GM12878 (cell line): ENCODE measurements around the gene C1orf210. TPM values are rescaled to one million over a fixed set of nuclear protein-coding genes. Genes with fewer than 3 reads are reported as not detected.

Source experiments
- ATAC-seq: fragments of 200-7000 bp; cut with Tn5 transposase; 3 replicates; pipeline ENCODE4 v1.9.1; 2020; ENCODE audit warnings: mild to moderate bottlenecking, moderate library complexity
- BruUV-seq: library from RNA; stranded (reverse); fragments of 400-500 nt; replicated peaks from 2 replicates; lab custom pipeline; 2021; lab: Mats Ljungman, UMichigan
- CTCF ChIA-PET: fragments of 300-600 bp; sonication (Branson Sonifier 250); formaldehyde crosslinking; extraction: SDS; loops from one replicate; lab custom pipeline; 2021; ENCODE audit warnings: inconsistent platforms; lab: Yijun Ruan, JAX
- POLR2A ChIA-PET: fragments of 350-600 bp; formaldehyde crosslinking; extraction: SDS; loops from one replicate; lab custom pipeline; 2021; ENCODE audit warnings: inconsistent platforms; lab: Charles Lee
- RAD21 ChIA-PET: fragments of 300-600 bp; sonication (Branson Sonifier 250); formaldehyde crosslinking; loops from one replicate; lab custom pipeline; 2023; ENCODE audit warnings: antibody characterized with exemption; ENCODE audit not compliant: unreplicated experiment; lab: Charles Lee
- SMC1A ChIA-PET: fragments of 300-600 bp; sonication (Branson Sonifier 250); formaldehyde crosslinking; loops from one replicate; lab custom pipeline; 2023; ENCODE audit not compliant: unreplicated experiment, uncharacterized antibody; lab: Charles Lee
- DNase-seq: peaks from one replicate; pipeline ENCODE4 v3.0.0-alpha.2; 2011; ENCODE audit warnings: low read depth, low spot score
- FAIRE-seq: peaks from 3 replicates; lab custom pipeline; 2011; peaks lifted over from hg19 to GRCh38; lab: Jason Lieb, UNC
- H2AFZ ChIP-seq: 2 replicates; pipeline ENCODE4 v1.6.0; 2011; ENCODE audit warnings: low read depth, low read length, control low read depth; ENCODE audit not compliant: control insufficient read depth
- H3K27ac ChIP-seq: 2 replicates; pipeline ENCODE4 v1.5.1; 2011; ENCODE audit warnings: control low read depth; ENCODE audit not compliant: control insufficient read depth, insufficient read depth
- H3K27me3 ChIP-seq, 2 experiments: replicated peaks in 1 of 2; 2 replicates each; pipeline versions ENCODE4 v1.6.0 to v1.6.1; 2011; ENCODE audit warnings: low read length in 1 of 2; ENCODE audit not compliant: control insufficient read depth in 2 of 2, insufficient read depth in 2 of 2
- H3K36me3 ChIP-seq, 2 experiments: 2 replicates each; pipeline ENCODE4 v1.5.1; 2011; ENCODE audit warnings: low read length in 1 of 2; ENCODE audit not compliant: control insufficient read depth in 2 of 2, insufficient read depth in 2 of 2
- H3K4me1 ChIP-seq: 2 replicates; pipeline ENCODE4 v1.6.1; 2011; ENCODE audit warnings: mild to moderate bottlenecking, low read length, moderate library complexity, mixed read lengths; ENCODE audit not compliant: control insufficient read depth, insufficient read depth
- H3K4me2 ChIP-seq: 2 replicates; pipeline ENCODE4 v1.6.0; 2011; ENCODE audit warnings: control low read depth; ENCODE audit not compliant: control insufficient read depth, insufficient read depth
- H3K4me3 ChIP-seq: fragments of 200-600 bp; sonication (generic); 2 replicates; pipeline ENCODE4 v1.5.1; 2016
- H3K79me2 ChIP-seq: 2 replicates; pipeline ENCODE4 v1.6.0; 2011; ENCODE audit warnings: low read length; ENCODE audit not compliant: control insufficient read depth, insufficient read depth
- H3K9ac ChIP-seq: 2 replicates; pipeline ENCODE4 v1.8.0; 2011; ENCODE audit warnings: low read length, control low read depth, mixed read lengths; ENCODE audit not compliant: control insufficient read depth, insufficient read depth
- H3K9me3 ChIP-seq: replicated peaks from 3 replicates; pipeline ENCODE4 v1.5.1; 2011; ENCODE audit warnings: mild to moderate bottlenecking, low read length; ENCODE audit not compliant: control insufficient read depth, insufficient read depth
- H4K20me1 ChIP-seq: 2 replicates; pipeline ENCODE4 v1.6.0; 2011; ENCODE audit not compliant: control insufficient read depth, insufficient read depth
- CEBPB ChIP-seq, 2 experiments: fragments of 150-350 bp in 1 of 2; IDR thresholded peaks; 2 replicates each; pipeline ENCODE4 v1.6.1; 2012 to 2014; ENCODE audit warnings: low read depth in 2 of 2, low read length in 2 of 2, borderline replicate concordance in 1 of 2, inconsistent platforms in 1 of 2
- MEF2B ChIP-seq: fragments of 450-650 bp; IDR thresholded peaks from 2 replicates; pipeline ENCODE4 v1.6.1; 2018; ENCODE audit warnings: mild to moderate bottlenecking, moderate library complexity; ENCODE audit not compliant: partially characterized antibody, poor library complexity, severe bottlenecking
- MXI1 ChIP-seq: fragments of 150-350 bp; IDR thresholded peaks from 2 replicates; pipeline ENCODE4 v1.6.1; 2011; ENCODE audit warnings: low read depth, mild to moderate bottlenecking, inconsistent platforms, low read length, improper control_type of control experiment
- NRF1 ChIP-seq: conservative IDR thresholded peaks from 2 replicates; pipeline ENCODE4 v1.6.1; 2011; ENCODE audit warnings: mild to moderate bottlenecking, low read depth, low read length, improper control_type of control experiment
- POLR2AphosphoS5 ChIP-seq: IDR thresholded peaks from 2 replicates; pipeline ENCODE4 v1.6.1; 2011; ENCODE audit warnings: mild to moderate bottlenecking, low read length, inconsistent platforms
- RELA ChIP-seq: fragments of 450-650 bp; IDR thresholded peaks from 2 replicates; pipeline ENCODE4 v1.8.0; 2014; ENCODE audit warnings: borderline replicate concordance; ENCODE audit not compliant: partially characterized antibody
- SMAD5 ChIP-seq: IDR thresholded peaks from 2 replicates; pipeline ENCODE4 v1.6.1; 2016; ENCODE audit warnings: antibody characterized with exemption, low read depth
- TCF12 ChIP-seq: IDR thresholded peaks from 2 replicates; pipeline ENCODE4 v1.6.1; 2011; ENCODE audit warnings: low read depth, mild to moderate bottlenecking, low read length
- ZZZ3 ChIP-seq: IDR thresholded peaks from 2 replicates; pipeline ENCODE4 v1.6.1; 2011; ENCODE audit warnings: low read depth; ENCODE audit not compliant: control insufficient read depth, insufficient read length
- whole genome bisulfite sequencing: methylation state at CpG from one replicate; pipeline ENCODE4 v1.1.6; 2016; ENCODE audit warnings: low lambda C conversion rate; ENCODE audit not compliant: insufficient replicate concordance, insufficient coverage; ENCODE audit errors: missing lambda C conversion rate; 5-methylcytosine and 5-hydroxymethylcytosine counted together
- in situ Hi-C: fragments of 300-500 bp; cut with MboI; formaldehyde crosslinking; loops from 9 replicates; pipeline ENCODE4 v1.14.3; 2018; ENCODE audit warnings: mixed read lengths
- intact Hi-C: fragments of 100-400 bp; cut with micrococcal nuclease; formaldehyde crosslinking; loops from one replicate; pipeline ENCODE4 v1.14.2; 2022; ENCODE audit not compliant: unreplicated experiment
- polyA plus RNA-seq, 11 experiments: library from polyadenylated mRNA; depleted of rRNA in 4 of 11; unstranded in 6 of 11; stranded (reverse) in 5 of 11; fragments of >200 nt; fragmentation: Nextera tagmentation in 4 of 11; fragmentation: Illumina TruSeq in 1 of 11; extraction: Ambion mirVana in 4 of 11; extraction: Trizol in 1 of 11; gene quantifications; 1 replicate in 1 of 11; 2 replicates in 10 of 11; pipeline versions ENCODE4 v1.2.1 to v1.2.3, GENCODE V29; 2011 to 2016; ENCODE audit warnings: inconsistent platforms in 2 of 11, missing spikeins in 2 of 11, low read depth in 1 of 11
- total RNA-seq, 4 experiments: library from RNA; depleted of rRNA in 3 of 4; stranded (reverse); fragments of >200 nt in 3 of 4; fragmentation: Illumina TruSeq in 1 of 4; extraction: Trizol in 1 of 4; gene quantifications; 2 replicates each; pipeline versions ENCODE4 v1.2.1 to v1.2.3, GENCODE V29; 2013 to 2021
- TF ChIP-seq, protein P1 (sequence below): fragments of 450-650 bp; IDR thresholded peaks from 2 replicates; pipeline ENCODE4 v1.6.1; 2017; ENCODE audit warnings: antibody characterized with exemption, mild to moderate bottlenecking, moderate library complexity
- TF ChIP-seq, protein P2 (sequence below): fragments of 450-650 bp; conservative IDR thresholded peaks from 2 replicates; pipeline ENCODE4 v1.6.1; 2017; ENCODE audit warnings: mild to moderate bottlenecking, moderate library complexity

C1orf210 gene
- total and polyA plus RNA-seq, 10 of the 15 experiments (the other 5 are each of a cell fraction or from before 2014, with no cell fraction given): 0.07 TPM; not detected in 9

DNA sequence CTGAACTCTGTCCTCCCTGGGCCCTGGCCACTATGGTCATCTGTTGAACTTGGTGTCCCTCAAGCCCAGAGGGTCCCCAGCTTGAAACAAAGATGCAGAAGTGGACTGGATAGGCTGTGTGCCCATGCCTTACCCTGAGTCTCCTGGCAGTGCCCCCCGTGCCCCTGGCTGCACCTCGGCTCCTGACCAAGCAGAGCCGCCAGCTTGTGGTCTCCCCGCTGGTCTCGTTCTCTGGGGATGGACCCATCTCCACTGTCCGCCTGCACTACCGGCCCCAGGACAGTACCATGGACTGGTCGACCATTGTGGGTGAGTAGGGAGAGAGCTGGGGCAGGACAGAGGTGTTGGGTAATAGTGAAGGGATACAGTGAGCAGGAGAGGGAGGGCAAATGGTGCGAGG, 26.1 kb upstream of the C1orf210 start:
- no peak for DNase-seq
- CTCF ChIA-PET: no interaction called here
- no peaks in the 10 kb centered on the region for H4K20me1 ChIP-seq
- no peak overlapping the region for H2AFZ ChIP-seq
- no peak for FAIRE-seq
- in situ Hi-C loops (no loop called here), intact Hi-C loops (no loop called here)
- H3K36me3 ChIP-seq: no peaks in the 10 kb centered on the region
- POLR2A ChIA-PET: no interaction called here
- H3K4me2 ChIP-seq: no peak overlapping the region
- no peak overlapping the region for H3K27ac ChIP-seq
- no peaks in the 10 kb centered on the region for H3K9me3 ChIP-seq
- H3K27me3 ChIP-seq: no peaks in the 10 kb centered on the region
- ATAC-seq: no peak
- no peak overlapping the region for H3K9ac ChIP-seq
- no peaks in the 10 kb centered on the region for H3K79me2 ChIP-seq
- RAD21 ChIA-PET: interaction anchor here (1.2 kb wide), 1 partner anchor 16 kb away, joined by 3 read pairs; no protein-coding TSS in a partner anchor
- SMC1A ChIA-PET: interaction anchor here (0.6 kb wide), 1 partner anchor 83 kb away, joined by 3 read pairs; no protein-coding TSS in a partner anchor
- WGBS: 21% methylated on average over 9 of the region's 9 CpGs
- no peak overlapping the region for H3K4me3 ChIP-seq
- H3K4me1 ChIP-seq: no peaks in the 10 kb centered on the region
- TF ChIP-seq, protein P1, sequence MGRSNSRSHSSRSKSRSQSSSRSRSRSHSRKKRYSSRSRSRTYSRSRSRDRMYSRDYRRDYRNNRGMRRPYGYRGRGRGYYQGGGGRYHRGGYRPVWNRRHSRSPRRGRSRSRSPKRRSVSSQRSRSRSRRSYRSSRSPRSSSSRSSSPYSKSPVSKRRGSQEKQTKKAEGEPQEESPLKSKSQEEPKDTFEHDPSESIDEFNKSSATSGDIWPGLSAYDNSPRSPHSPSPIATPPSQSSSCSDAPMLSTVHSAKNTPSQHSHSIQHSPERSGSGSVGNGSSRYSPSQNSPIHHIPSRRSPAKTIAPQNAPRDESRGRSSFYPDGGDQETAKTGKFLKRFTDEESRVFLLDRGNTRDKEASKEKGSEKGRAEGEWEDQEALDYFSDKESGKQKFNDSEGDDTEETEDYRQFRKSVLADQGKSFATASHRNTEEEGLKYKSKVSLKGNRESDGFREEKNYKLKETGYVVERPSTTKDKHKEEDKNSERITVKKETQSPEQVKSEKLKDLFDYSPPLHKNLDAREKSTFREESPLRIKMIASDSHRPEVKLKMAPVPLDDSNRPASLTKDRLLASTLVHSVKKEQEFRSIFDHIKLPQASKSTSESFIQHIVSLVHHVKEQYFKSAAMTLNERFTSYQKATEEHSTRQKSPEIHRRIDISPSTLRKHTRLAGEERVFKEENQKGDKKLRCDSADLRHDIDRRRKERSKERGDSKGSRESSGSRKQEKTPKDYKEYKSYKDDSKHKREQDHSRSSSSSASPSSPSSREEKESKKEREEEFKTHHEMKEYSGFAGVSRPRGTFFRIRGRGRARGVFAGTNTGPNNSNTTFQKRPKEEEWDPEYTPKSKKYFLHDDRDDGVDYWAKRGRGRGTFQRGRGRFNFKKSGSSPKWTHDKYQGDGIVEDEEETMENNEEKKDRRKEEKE: no peak
- TF ChIP-seq MXI1 (no peak), NRF1 (no peak), ZZZ3 (no peak), CEBPB (IDR thresholded peaks at IDR 0.05; ENCODE audit: borderline replicate concordance in 1 of 2, low read depth in 2 of 2, low read length in 2 of 2) (no peak), SMAD5 (no peak), TCF12 (no peak), POLR2AphosphoS5 (no peak), MEF2B (no peak), RELA (no peak)
- TF ChIP-seq, protein P2, sequence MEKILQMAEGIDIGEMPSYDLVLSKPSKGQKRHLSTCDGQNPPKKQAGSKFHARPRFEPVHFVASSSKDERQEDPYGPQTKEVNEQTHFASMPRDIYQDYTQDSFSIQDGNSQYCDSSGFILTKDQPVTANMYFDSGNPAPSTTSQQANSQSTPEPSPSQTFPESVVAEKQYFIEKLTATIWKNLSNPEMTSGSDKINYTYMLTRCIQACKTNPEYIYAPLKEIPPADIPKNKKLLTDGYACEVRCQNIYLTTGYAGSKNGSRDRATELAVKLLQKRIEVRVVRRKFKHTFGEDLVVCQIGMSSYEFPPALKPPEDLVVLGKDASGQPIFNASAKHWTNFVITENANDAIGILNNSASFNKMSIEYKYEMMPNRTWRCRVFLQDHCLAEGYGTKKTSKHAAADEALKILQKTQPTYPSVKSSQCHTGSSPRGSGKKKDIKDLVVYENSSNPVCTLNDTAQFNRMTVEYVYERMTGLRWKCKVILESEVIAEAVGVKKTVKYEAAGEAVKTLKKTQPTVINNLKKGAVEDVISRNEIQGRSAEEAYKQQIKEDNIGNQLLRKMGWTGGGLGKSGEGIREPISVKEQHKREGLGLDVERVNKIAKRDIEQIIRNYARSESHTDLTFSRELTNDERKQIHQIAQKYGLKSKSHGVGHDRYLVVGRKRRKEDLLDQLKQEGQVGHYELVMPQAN: no peak
- no TSS peak for BruUV-seq
